OCI-LY1 (cell line): Measurements from ENCODE around the gene ACAT2.

Experiments
- H2AFZ ChIP-seq: fragments of 200-600 bp; sonication (generic), shearing (Covaris generic); 2 replicates; pipeline ENCODE4 v1.6.0; 2014; ENCODE audit warnings: antibody characterized with exemption, mild to moderate bottlenecking, low read length
- H3F3A ChIP-seq: fragments of 200-600 bp; sonication (generic), shearing (Covaris generic); 2 replicates; pipeline ENCODE4 v1.6.0; 2014; ENCODE audit warnings: mild to moderate bottlenecking, antibody characterized with exemption, low read length, moderate library complexity; ENCODE audit not compliant: insufficient read depth
- H3K27ac ChIP-seq: fragments of 200-600 bp; sonication (generic); 2 replicates; pipeline ENCODE4 v1.5.1; 2014; ENCODE audit warnings: low read length, mixed run types, mild to moderate bottlenecking, low read depth; ENCODE audit not compliant: poor library complexity, severe bottlenecking
- H3K27me3 ChIP-seq: fragments of 200-600 bp; sonication (generic); 2 replicates; pipeline ENCODE4 v1.6.0; 2014; ENCODE audit warnings: antibody characterized with exemption, mild to moderate bottlenecking, low read length, moderate library complexity; ENCODE audit not compliant: insufficient read depth
- H3K36me3 ChIP-seq: fragments of 200-600 bp; sonication (generic); 2 replicates; pipeline ENCODE4 v1.6.1; 2014; ENCODE audit warnings: mild to moderate bottlenecking, antibody characterized with exemption, low read length, moderate library complexity, mixed read lengths; ENCODE audit not compliant: insufficient read depth
- H3K4me1 ChIP-seq: fragments of 200-600 bp; sonication (generic); 2 replicates; pipeline ENCODE4 v1.5.1; 2014; ENCODE audit warnings: mild to moderate bottlenecking, low read length, moderate library complexity; ENCODE audit not compliant: insufficient read depth, severe bottlenecking
- H3K4me2 ChIP-seq: fragments of 200-600 bp; sonication (generic), shearing (Covaris generic); 2 replicates; pipeline ENCODE4 v1.6.1; 2014; ENCODE audit warnings: low read length
- H3K4me3 ChIP-seq: fragments of 200-600 bp; sonication (generic); 2 replicates; pipeline ENCODE4 v1.5.1; 2014; ENCODE audit warnings: low read length, low read depth, mild to moderate bottlenecking, mixed read lengths; ENCODE audit not compliant: poor library complexity, severe bottlenecking
- H3K79me2 ChIP-seq: fragments of 200-600 bp; shearing (Covaris generic); 2 replicates; pipeline ENCODE4 v1.6.1; 2016; ENCODE audit warnings: mixed run types, low read length, mixed read lengths; ENCODE audit not compliant: insufficient read depth
- H3K9ac ChIP-seq: fragments of 200-600 bp; sonication (generic), shearing (Covaris generic); 2 replicates; pipeline ENCODE4 v1.6.1; 2014; ENCODE audit warnings: mild to moderate bottlenecking, low read length, mixed read lengths
- H3K9me2 ChIP-seq: fragments of 200-600 bp; sonication (generic), shearing (Covaris generic); 2 replicates; pipeline ENCODE4 v1.6.1; 2014; ENCODE audit warnings: low read depth, mild to moderate bottlenecking, low read length, mixed read lengths
- H3K9me3 ChIP-seq: fragments of 200-600 bp; shearing (Covaris generic); 2 replicates; pipeline ENCODE4 v1.6.1; 2014; ENCODE audit warnings: low read length, mixed read lengths
- H4K20me1 ChIP-seq: fragments of 200-600 bp; sonication (generic), shearing (Covaris generic); 2 replicates; pipeline ENCODE4 v1.6.0; 2016; ENCODE audit warnings: mild to moderate bottlenecking, low read length; ENCODE audit not compliant: insufficient read depth
- CTCF ChIP-seq: fragments of 200-600 bp; sonication (generic), shearing (Covaris generic); IDR thresholded peaks from 2 replicates; pipeline ENCODE4 v1.5.1; 2017; ENCODE audit warnings: mild to moderate bottlenecking, antibody characterized with exemption, low read length, moderate library complexity, mixed read lengths
- EZH2 ChIP-seq: fragments of 200-600 bp; sonication (generic), shearing (Covaris generic); IDR thresholded peaks from 2 replicates; pipeline ENCODE4 v1.8.0; 2017; ENCODE audit warnings: borderline replicate concordance, mixed run types, mild to moderate bottlenecking, antibody characterized with exemption, low read length, moderate library complexity, mixed read lengths

Gene ACAT2

GRCh38 chr6:159777240-159777904 is 15.5 kb downstream of the ACAT2 start:
- H3K4me2 ChIP-seq = no peak overlapping the region
- H3K27ac ChIP-seq = no peak overlapping the region
- H3F3A ChIP-seq = no peaks in the 10 kb centered on the region
- TF ChIP-seq CTCF = no peak
- no peak for TF ChIP-seq EZH2
- H3K79me2 ChIP-seq = no peaks in the 10 kb centered on the region
- H3K9ac ChIP-seq = no peak overlapping the region
- no peaks in the 10 kb centered on the region for H3K9me3 ChIP-seq
- no peak overlapping the region for H3K4me3 ChIP-seq
- H3K4me1 ChIP-seq = no peaks in the 10 kb centered on the region
- no peaks in the 10 kb centered on the region for H3K27me3 ChIP-seq
- H3K9me2 ChIP-seq = no peaks in the 10 kb centered on the region
- H3K36me3 ChIP-seq = peaks cover 100% of the 10 kb centered on the region
- no peak overlapping the region for H2AFZ ChIP-seq
- H4K20me1 ChIP-seq = no peaks in the 10 kb centered on the region

GRCh38 chr6:159778131-159778530 is 16.3 kb downstream of the ACAT2 start:
- Histone ChIP-seq H3K9ac (no peak overlapping the region), H3F3A (no peaks in the 10 kb centered on the region), H3K4me3 (no peak overlapping the region), H3K27ac (no peak overlapping the region), H4K20me1 (no peaks in the 10 kb centered on the region), H2AFZ (no peak overlapping the region), H3K4me1 (no peaks in the 10 kb centered on the region), H3K79me2 (no peaks in the 10 kb centered on the region), H3K9me3 (no peaks in the 10 kb centered on the region), H3K9me2 (no peaks in the 10 kb centered on the region), H3K27me3 (no peaks in the 10 kb centered on the region), H3K4me2 (no peak overlapping the region), H3K36me3 (peaks cover 100% of the 10 kb centered on the region)
- TF ChIP-seq EZH2 (no peak), CTCF (no peak)

GRCh38 chr6:159778542-159779103 is 16.8 kb downstream of the ACAT2 start:
- no peaks in the 10 kb centered on the region; the same call in 1 of the 2 replicates for H3F3A ChIP-seq
- H3K4me2 ChIP-seq = no peak overlapping the region
- H4K20me1 ChIP-seq = no peaks in the 10 kb centered on the region
- no peak overlapping the region for H2AFZ ChIP-seq
- H3K27me3 ChIP-seq = no peaks in the 10 kb centered on the region
- H3K9me2 ChIP-seq = no peaks in the 10 kb centered on the region
- TF ChIP-seq EZH2 = no peak
- TF ChIP-seq CTCF = no peak
- H3K4me1 ChIP-seq = no peaks in the 10 kb centered on the region
- H3K9me3 ChIP-seq = no peaks in the 10 kb centered on the region
- H3K27ac ChIP-seq = no peak overlapping the region
- H3K36me3 ChIP-seq = peaks cover 100% of the 10 kb centered on the region
- H3K9ac ChIP-seq = no peak overlapping the region
- no peaks in the 10 kb centered on the region for H3K79me2 ChIP-seq
- H3K4me3 ChIP-seq = no peak overlapping the region
